BLaER1 treated with 17β-estradiol and CSF1 and Interleukin-3, amounts not matched to agents 10 nM and 100 nM (cell line): ENCODE measurements around the gene ALPG.
"Not testable (repeated sequence)": the region's sequence is repeated elsewhere in the genome, so short reads cannot be mapped to it uniquely, and the experiment has no call there.

Experiments
- H3K27ac ChIP-seq, 11 experiments: shearing (Covaris generic); formaldehyde crosslinking; 2 replicates each; pipeline ENCODE4 v1.8.1; 2022
- H3K27me3 ChIP-seq, 11 experiments: shearing (Covaris generic); formaldehyde crosslinking; 2 replicates each; pipeline ENCODE4 v1.8.1; 2022
- H3K36me3 ChIP-seq, 11 experiments: shearing (Covaris generic); formaldehyde crosslinking; 2 replicates each; pipeline ENCODE4 v1.8.1; 2022
- H3K4me1 ChIP-seq, 10 experiments: shearing (Covaris generic); formaldehyde crosslinking; 2 replicates each; pipeline ENCODE4 v1.8.1; 2022
- H3K4me2 ChIP-seq, 11 experiments: shearing (Covaris generic); formaldehyde crosslinking; 2 replicates each; pipeline ENCODE4 v1.8.1; 2022
- H3K4me3 ChIP-seq, 10 experiments: shearing (Covaris generic); formaldehyde crosslinking; 2 replicates each; pipeline ENCODE4 v1.8.1; 2022
- H3K9ac ChIP-seq, 11 experiments: shearing (Covaris generic); formaldehyde crosslinking; 2 replicates each; pipeline ENCODE4 v1.8.1; 2022
- H3K9me3 ChIP-seq, 11 experiments: shearing (Covaris generic); formaldehyde crosslinking; replicated peaks in 1 of 11; 2 replicates each; pipeline ENCODE4 v1.8.1; 2022
- H4K20me1 ChIP-seq, 11 experiments: shearing (Covaris generic); formaldehyde crosslinking; 2 replicates each; pipeline ENCODE4 v1.8.1; 2022
- Cebpa-rat ChIP-seq, 11 experiments: shearing (Covaris generic); IDR thresholded peaks; 2 replicates each; pipeline ENCODE4 v1.8.1; 2022

ALPG gene

GRCh38 chr2:232365621-232366321 is 40.9 kb upstream of the ALPG start:
- no peaks in the 10 kb centered on the region for H3K27me3 ChIP-seq
- peaks cover 13 to 18% (median 15%) of the 10 kb centered on the region in 11 experiments for H3K9me3 ChIP-seq
- peak overlapping the region in 1 of 11 experiments; percentile 57; a peak in 1 of 22 replicates for H3K27ac ChIP-seq
- 0 out of 22 replicates have a peak overlapping the region, but pooled peaks of 1 of the 11 experiments have one; percentile 36 for H3K9ac ChIP-seq
- H3K36me3 ChIP-seq = no peaks in the 10 kb centered on the region; a peak in 2 of 22 replicates
- no peak overlapping the region for H3K4me3 ChIP-seq
- H3K4me1 ChIP-seq = peaks cover 33 to 69% (median 64%) of the 10 kb centered on the region in 10 experiments
- H3K4me2 ChIP-seq = peak overlapping the region; percentile 46 to 91 (median 69); a peak in 20 of 22 replicates
- no peak for TF ChIP-seq Cebpa-rat (IDR thresholded peaks at IDR 0.05)
- no peaks in the 10 kb centered on the region for H4K20me1 ChIP-seq

GRCh38 chr2:232366461-232366860 is 40.2 kb upstream of the ALPG start:
- not testable (repeated sequence) for H3K4me2 ChIP-seq, H3K27ac ChIP-seq, H4K20me1 ChIP-seq, H3K36me3 ChIP-seq, H3K27me3 ChIP-seq, H3K4me3 ChIP-seq, H3K9ac ChIP-seq
- H3K9me3 ChIP-seq = peaks cover 9 to 13% (median 11%) of the 10 kb centered on the region in 11 experiments
- peaks cover 33 to 72% (median 66%) of the 10 kb centered on the region in 10 experiments for H3K4me1 ChIP-seq

- Histone ChIP-seq H3K9me3 (peaks cover 3 to 8% (median 5%) of the 10 kb centered on the region in 11 experiments), H3K27me3 (no peaks in the 10 kb centered on the region), H3K9ac (no peak overlapping the region), H4K20me1 (no peaks in the 10 kb centered on the region), H3K36me3 (no peaks in the 10 kb centered on the region; a peak in 2 of 22 replicates), H3K4me1 (peaks cover 33 to 72% (median 63%) of the 10 kb centered on the region in 10 experiments), H3K27ac (no peak overlapping the region), H3K4me2 (no peak overlapping the region; a peak in 1 of 22 replicates), H3K4me3 (no peak overlapping the region)
- no peak for TF ChIP-seq Cebpa-rat (IDR thresholded peaks at IDR 0.05)
Measured at GRCh38 chr2:232367016-232367415, 39.6 kb upstream of the ALPG start.

- Histone ChIP-seq H3K4me2 (peak overlapping the region in 6 of 11 experiments; percentile 10 to 38 (median 34); a peak in 9 of 22 replicates), H3K4me1 (peaks cover 29 to 65% (median 57%) of the 10 kb centered on the region in 10 experiments), H3K9ac (peak overlapping the region in 1 of 11 experiments; percentile 27; a peak in 3 of 22 replicates), H3K27ac (no peak overlapping the region; a peak in 1 of 22 replicates), H3K36me3 (no peaks in the 10 kb centered on the region), H3K9me3 (peaks cover 0 to under 1% (median 0%) of the 10 kb centered on the region in 11 experiments; a peak in 3 of 22 replicates), H4K20me1 (no peaks in the 10 kb centered on the region), H3K27me3 (no peaks in the 10 kb centered on the region), H3K4me3 (no peak overlapping the region)
- no peak for TF ChIP-seq Cebpa-rat (IDR thresholded peaks at IDR 0.05)
Measured at GRCh38 chr2:232367591-232368233, 38.9 kb upstream of the ALPG start.

GRCh38 chr2:232368311-232368731 is 38.3 kb upstream of the ALPG start:
- no peaks in the 10 kb centered on the region for H3K9me3 ChIP-seq
- no peaks in the 10 kb centered on the region for H3K27me3 ChIP-seq
- peaks cover 23 to 58% (median 52%) of the 10 kb centered on the region in 10 experiments for H3K4me1 ChIP-seq
- H4K20me1 ChIP-seq = no peaks in the 10 kb centered on the region
- H3K4me2 ChIP-seq = peak overlapping the region in 6 of 11 experiments; percentile 10 to 38 (median 34); a peak in 9 of 22 replicates
- H3K27ac ChIP-seq = no peak overlapping the region
- H3K36me3 ChIP-seq = no peaks in the 10 kb centered on the region
- H3K4me3 ChIP-seq = no peak overlapping the region
- TF ChIP-seq Cebpa-rat (IDR thresholded peaks at IDR 0.05) = no peak
- H3K9ac ChIP-seq = peak overlapping the region in 1 of 11 experiments; percentile 27; a peak in 1 of 22 replicates

- Histone ChIP-seq H3K9ac (no peak overlapping the region), H3K27ac (peak overlapping the region in 1 of 11 experiments; percentile 14; a peak in 1 of 22 replicates), H3K4me3 (no peak overlapping the region), H3K4me1 (peaks cover 14 to 48% (median 42%) of the 10 kb centered on the region in 10 experiments), H3K4me2 (peak overlapping the region in 10 of 11 experiments; percentile 21 to 70 (median 64); a peak in 19 of 22 replicates), H3K36me3 (no peaks in the 10 kb centered on the region), H3K27me3 (no peaks in the 10 kb centered on the region), H4K20me1 (no peaks in the 10 kb centered on the region), H3K9me3 (no peaks in the 10 kb centered on the region)
- no peak for TF ChIP-seq Cebpa-rat (IDR thresholded peaks at IDR 0.05)
Measured at GRCh38 chr2:232369126-232369951, 37.3 kb upstream of the ALPG start.

- Histone ChIP-seq H3K27ac (peak overlapping the region in 1 of 11 experiments; percentile 14; a peak in 1 of 22 replicates), H3K4me2 (peak overlapping the region in 10 of 11 experiments; percentile 21 to 70 (median 64); a peak in 19 of 22 replicates), H3K4me1 (peaks cover 13 to 42% (median 36%) of the 10 kb centered on the region in 10 experiments)
- H3K4me3 ChIP-seq, H3K36me3 ChIP-seq, H3K9me3 ChIP-seq, H3K27me3 ChIP-seq, H3K9ac ChIP-seq, H4K20me1 ChIP-seq: not testable (repeated sequence)
Measured at GRCh38 chr2:232370007-232370406, 36.6 kb upstream of the ALPG start.

GRCh38 chr2:232372231-232373208 is 34.1 kb upstream of the ALPG start:
- Histone ChIP-seq H3K4me2 (peak overlapping the region in 2 of 11 experiments; percentile 8 to 10; a peak in 1 of 22 replicates), H3K27me3 (no peaks in the 10 kb centered on the region), H3K9ac (no peak overlapping the region), H4K20me1 (no peaks in the 10 kb centered on the region), H3K36me3 (no peaks in the 10 kb centered on the region), H3K4me1 (peaks cover 9 to 43% (median 30%) of the 10 kb centered on the region in 10 experiments; a peak in 18 of 20 replicates), H3K4me3 (no peak overlapping the region), H3K27ac (no peak overlapping the region), H3K9me3 (no peaks in the 10 kb centered on the region)
- no peak for TF ChIP-seq Cebpa-rat (IDR thresholded peaks at IDR 0.05)
